ENCODE measurements around the gene CLRN3. TPM values are rescaled to one million over a fixed set of nuclear protein-coding genes. Genes with fewer than 3 reads are reported as not detected.

Gene CLRN3
- total and polyA plus RNA-seq, 2 of the 8 experiments (the other 6 are each of a cell fraction or from before 2014, with no cell fraction given), result not detected

- DNase-seq (ENCODE audit: low read depth in 1 of 2, low spot score in 2 of 2) (no peak), FAIRE-seq (peak; percentile 28)
- H3K4ac ChIP-seq (replicated peaks; ENCODE audit: insufficient read length, low read depth, low read length), result no peak overlapping the region
- H3K4me1 ChIP-seq (replicated peaks in 1 of 4; ENCODE audit: control insufficient read depth in 3 of 4, insufficient read depth in 4 of 4, low read length in 3 of 4), result peaks cover 0 to 5% (median 2%) of the 10 kb centered on the region in 4 experiments; a peak in 4 of 7 replicates
- H2BK20ac ChIP-seq (ENCODE audit: low read length), result no peak overlapping the region
- H3K27me3 ChIP-seq (replicated peaks in 1 of 4; ENCODE audit: control insufficient read depth in 3 of 4, extremely low read depth in 1 of 4, insufficient read depth in 3 of 4, low read length in 3 of 4), result no peaks in the 10 kb centered on the region
- no peaks in the 10 kb centered on the region for H3K23me2 ChIP-seq (ENCODE audit: low read depth, low read length)
- H4K20me1 ChIP-seq (replicated peaks in 1 of 2; ENCODE audit: control insufficient read depth in 1 of 2, insufficient read depth in 2 of 2, low read length in 2 of 2), result no peaks in the 10 kb centered on the region
- no peak overlapping the region for H3K14ac ChIP-seq (ENCODE audit: insufficient read length)
- H2AFZ ChIP-seq (ENCODE audit: low read length), result 0 out of 2 replicates have a peak overlapping the region, but pooled peaks have one; percentile 27
- no peak overlapping the region for H2BK15ac ChIP-seq (ENCODE audit: low read length)
- TF ChIP-seq EZH2 (IDR thresholded peaks at IDR 0.05; ENCODE audit: low read depth, low read length, severe bottlenecking), result no peak
- peak; percentile 61; the same call in 1 of the 2 replicates for TF ChIP-seq TBP (IDR thresholded peaks at IDR 0.05; ENCODE audit: low read depth, low read length)
- no peak for TF ChIP-seq FOSL1 (IDR thresholded peaks at IDR 0.05; ENCODE audit: insufficient read depth, low read depth, low read length)
- H3K9ac ChIP-seq (replicated peaks in 1 of 4; ENCODE audit: extremely low read depth in 1 of 4, low read depth in 3 of 4, low read length in 3 of 4), result no peak overlapping the region
- H2BK5ac ChIP-seq (ENCODE audit: low read depth, low read length), result no peak overlapping the region
- H3K4me3 ChIP-seq (ENCODE audit: extremely low read depth in 1 of 4, insufficient read depth in 2 of 4, low read depth in 3 of 4, low read length in 4 of 4), result no peak overlapping the region
- no peak overlapping the region for H3K4me2 ChIP-seq (ENCODE audit: insufficient read depth in 1 of 2, low read depth in 2 of 2, low read length in 2 of 2)
- H2BK12ac ChIP-seq (ENCODE audit: low read depth, low read length), result no peak overlapping the region
- no peak overlapping the region for H4K8ac ChIP-seq (ENCODE audit: extremely low read depth, insufficient read depth, low read length)
- H3K9me3 ChIP-seq (ENCODE audit: insufficient read depth in 2 of 2, low read depth in 1 of 2, low read length in 1 of 2), result no peaks in the 10 kb centered on the region
- H4K91ac ChIP-seq (replicated peaks; ENCODE audit: insufficient read length, low read length), result no peak overlapping the region
- H3K36me3 ChIP-seq (ENCODE audit: control insufficient read depth in 2 of 4, insufficient read depth in 4 of 4, low read length in 3 of 4), result no peaks in the 10 kb centered on the region
- ChIA-PET POLR2A (ENCODE audit: partially characterized antibody) (no interaction called here), CTCF (ENCODE audit: partially characterized antibody) (interaction anchor here (0.6 to 7.5 kb wide), 8 partner anchors 32 to 170 kb away, joined by 3 to 141 read pairs (median 4); partner anchors contain the start of gene PTPRE)
- H2BK120ac ChIP-seq (replicated peaks; ENCODE audit: low read depth, low read length), result no peak overlapping the region
- H3K18ac ChIP-seq (ENCODE audit: extremely low read depth, low read length), result no peak overlapping the region
- H3K56ac ChIP-seq (replicated peaks; ENCODE audit: insufficient read length, low read depth, low read length), result no peak overlapping the region
- H3K23ac ChIP-seq (ENCODE audit: insufficient read length), result no peak overlapping the region
- no peaks in the 10 kb centered on the region for H3K79me1 ChIP-seq (ENCODE audit: low read depth, low read length)
- WGBS, 2 experiments (ENCODE audit: extremely low coverage in 1 of 2, insufficient coverage in 1 of 2, insufficient read length in 1 of 2, insufficient replicate concordance in 2 of 2, low coverage in 1 of 2, low lambda C conversion rate in 2 of 2, missing lambda C conversion rate in 1 of 2), result 83% methylated on average over 8 of the region's 8 CpGs; no CpG with 5 or more reads in 1 of the 2 experiments
- H4K5ac ChIP-seq (ENCODE audit: insufficient read length, low read depth, low read length), result no peak overlapping the region
- no peaks in the 10 kb centered on the region for H3K79me2 ChIP-seq (ENCODE audit: control insufficient read depth in 1 of 2, insufficient read depth in 2 of 2, low read length in 2 of 2)
- H3K27ac ChIP-seq (ENCODE audit: low read depth, low read length), result no peak overlapping the region
- H2AK5ac ChIP-seq (ENCODE audit: low read depth, low read length), result no peak overlapping the region
Observed at GRCh38 chr10:127849921-127850320, 42.8 kb downstream of the CLRN3 start.

Data from H1 (cell line).